ENCODE measurements around the gene FGD5.

- TF ChIP-seq, protein P1, sequence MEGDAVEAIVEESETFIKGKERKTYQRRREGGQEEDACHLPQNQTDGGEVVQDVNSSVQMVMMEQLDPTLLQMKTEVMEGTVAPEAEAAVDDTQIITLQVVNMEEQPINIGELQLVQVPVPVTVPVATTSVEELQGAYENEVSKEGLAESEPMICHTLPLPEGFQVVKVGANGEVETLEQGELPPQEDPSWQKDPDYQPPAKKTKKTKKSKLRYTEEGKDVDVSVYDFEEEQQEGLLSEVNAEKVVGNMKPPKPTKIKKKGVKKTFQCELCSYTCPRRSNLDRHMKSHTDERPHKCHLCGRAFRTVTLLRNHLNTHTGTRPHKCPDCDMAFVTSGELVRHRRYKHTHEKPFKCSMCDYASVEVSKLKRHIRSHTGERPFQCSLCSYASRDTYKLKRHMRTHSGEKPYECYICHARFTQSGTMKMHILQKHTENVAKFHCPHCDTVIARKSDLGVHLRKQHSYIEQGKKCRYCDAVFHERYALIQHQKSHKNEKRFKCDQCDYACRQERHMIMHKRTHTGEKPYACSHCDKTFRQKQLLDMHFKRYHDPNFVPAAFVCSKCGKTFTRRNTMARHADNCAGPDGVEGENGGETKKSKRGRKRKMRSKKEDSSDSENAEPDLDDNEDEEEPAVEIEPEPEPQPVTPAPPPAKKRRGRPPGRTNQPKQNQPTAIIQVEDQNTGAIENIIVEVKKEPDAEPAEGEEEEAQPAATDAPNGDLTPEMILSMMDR (IDR thresholded peaks at IDR 0.05), result no peak
- TF ChIP-seq POLR2AphosphoS5 (IDR thresholded peaks at IDR 0.05), result no peak
These were observed 45.4 kb downstream of the FGD5 start for GRCh38 chr3:14864131-14864530.

All from stomach (tissue), 4 donors.